ENCODE measurements around the gene TMEM252.

TMEM252 gene

GRCh38 chr9:68540712-68541535 lies at the start of gene TMEM252:
Gene TMEM252 (minus strand): TSS chr9:68540883. CDS start chr9:68540814, 69 bp downstream.
- DNase-seq (ENCODE audit: low spot score): peak; percentile 86

GRCh38 chr9:68585034-68585761 lies 44.5 kb upstream of the TMEM252 start:
- DNase-seq (ENCODE audit: low spot score): no peak

- DNase-seq (ENCODE audit: low spot score): peak; percentile 85
These were observed 43.7 kb upstream of the TMEM252 start for GRCh38 chr9:68584189-68585033.

- no peak for DNase-seq (ENCODE audit: low spot score)
These were observed 41.0 kb upstream of the TMEM252 start for GRCh38 chr9:68581696-68582095.

- DNase-seq (ENCODE audit: low spot score): no peak
These were observed 37.3 kb upstream of the TMEM252 start for GRCh38 chr9:68577774-68578591.

GRCh38 chr9:68575817-68576216 lies 35.1 kb upstream of the TMEM252 start:
- peak; percentile 16 for DNase-seq (ENCODE audit: low spot score)

GRCh38 chr9:68574150-68574549 lies 33.5 kb upstream of the TMEM252 start:
- DNase-seq (ENCODE audit: low spot score): no peak

GRCh38 chr9:68567565-68567964 lies 26.9 kb upstream of the TMEM252 start:
- DNase-seq (ENCODE audit: low spot score): no peak

GRCh38 chr9:68562461-68562860 lies 21.8 kb upstream of the TMEM252 start:
- DNase-seq (ENCODE audit: low spot score): no peak

- peak; percentile 24 for DNase-seq (ENCODE audit: low spot score)
These were observed 19.6 kb upstream of the TMEM252 start for GRCh38 chr9:68560071-68560844.

GRCh38 chr9:68558545-68558944 lies 17.9 kb upstream of the TMEM252 start:
- DNase-seq (ENCODE audit: low spot score): no peak

GRCh38 chr9:68555437-68556150 lies 14.9 kb upstream of the TMEM252 start:
- no peak for DNase-seq (ENCODE audit: low spot score)

- DNase-seq (ENCODE audit: low spot score): peak; percentile 67
These were observed 12.2 kb upstream of the TMEM252 start for GRCh38 chr9:68552700-68553476.

GRCh38 chr9:68551191-68551590 lies 10.5 kb upstream of the TMEM252 start:
- DNase-seq (ENCODE audit: low spot score): no peak

- DNase-seq (ENCODE audit: low spot score): no peak
These were observed 7.6 kb upstream of the TMEM252 start for GRCh38 chr9:68548241-68548640.

GRCh38 chr9:68547417-68547816 lies 6.7 kb upstream of the TMEM252 start:
- DNase-seq (ENCODE audit: low spot score): no peak

- DNase-seq (ENCODE audit: low spot score): peak; percentile 78
These were observed 6.1 kb upstream of the TMEM252 start for GRCh38 chr9:68546596-68547390.

- no peak for DNase-seq (ENCODE audit: low spot score)
These were observed 4.5 kb upstream of the TMEM252 start for GRCh38 chr9:68545033-68545705.
